ENCODE results near the gene RCOR1. TPM values are rescaled to one million over a fixed set of nuclear protein-coding genes. Genes with fewer than 3 reads are reported as not detected.

The RCOR1 gene
- total and polyA plus RNA-seq, 2 of the 8 experiments (the other 6 are each of a cell fraction or from before 2014, with no cell fraction given) = 12.3 to 26.3 TPM

DNA sequence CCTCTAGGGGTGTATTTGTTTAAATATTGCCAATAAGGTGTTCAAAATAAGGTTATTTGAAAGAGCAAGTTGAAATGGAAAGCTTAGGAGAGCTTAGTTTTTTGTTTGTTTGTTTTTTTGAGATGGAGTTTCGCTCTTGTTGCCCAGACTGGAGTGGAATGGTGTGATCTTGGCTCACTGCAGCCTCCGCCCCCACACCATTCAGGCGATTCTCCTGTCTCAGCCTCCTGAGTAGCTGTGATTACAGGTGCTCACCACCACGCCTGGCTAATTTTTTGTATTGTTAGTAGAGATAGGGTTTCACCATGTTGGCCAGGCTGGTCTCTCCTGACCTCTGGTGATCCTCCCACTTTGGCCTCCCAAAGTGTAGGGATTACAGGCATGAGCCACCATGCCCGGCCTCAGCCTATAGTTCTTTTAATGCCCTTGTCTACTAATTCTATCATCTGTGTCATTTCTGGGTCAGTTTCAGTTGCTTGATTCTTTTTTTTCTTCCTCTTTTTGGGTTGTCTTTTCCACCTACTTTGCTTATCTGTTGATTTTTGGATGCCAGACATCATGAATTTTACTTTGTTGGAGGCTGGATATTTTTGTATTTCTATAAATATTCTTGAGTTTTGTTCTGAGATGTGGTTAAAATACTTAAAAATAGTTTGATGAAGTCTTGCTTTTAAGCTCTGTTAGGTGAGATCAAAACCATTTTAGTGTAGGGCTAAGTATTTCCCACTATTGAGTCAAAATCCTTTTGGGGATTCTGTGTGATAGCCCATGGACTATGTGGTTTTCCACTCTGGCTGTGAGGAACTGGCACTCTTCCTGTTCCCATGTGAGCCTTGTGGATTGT lies 18.7 kb downstream of the RCOR1 start:
- H4K8ac ChIP-seq (ENCODE audit: extremely low read depth, insufficient read depth, low read length) = no peak overlapping the region
- H3K23ac ChIP-seq (ENCODE audit: insufficient read length) = no peak overlapping the region
- POLR2A ChIA-PET (ENCODE audit: partially characterized antibody) = interaction anchor here (0.8 kb wide), 1 partner anchor 17 kb away, joined by 3 read pairs; no protein-coding TSS in a partner anchor

More for the DNA sequence above, 18.7 kb downstream of the RCOR1 start:
- FAIRE-seq (no peak), DNase-seq (ENCODE audit: low read depth in 1 of 2, low spot score in 2 of 2) (no peak)
- 86% methylated on average over 5 of the region's 5 CpGs; no CpG with 5 or more reads in 1 of the 2 experiments for WGBS, 2 experiments (ENCODE audit: extremely low coverage in 1 of 2, insufficient coverage in 1 of 2, insufficient read length in 1 of 2, insufficient replicate concordance in 2 of 2, low coverage in 1 of 2, low lambda C conversion rate in 2 of 2, missing lambda C conversion rate in 1 of 2)
- H2AFZ ChIP-seq (ENCODE audit: low read length) = no peak overlapping the region
- no peaks in the 10 kb centered on the region for H3K23me2 ChIP-seq (ENCODE audit: low read depth, low read length)
- no peak overlapping the region for H3K4ac ChIP-seq (replicated peaks; ENCODE audit: insufficient read length, low read depth, low read length)
- H3K4me2 ChIP-seq (ENCODE audit: insufficient read depth in 1 of 2, low read depth in 2 of 2, low read length in 2 of 2) = no peak overlapping the region
- no peaks in the 10 kb centered on the region for H3K9me3 ChIP-seq (ENCODE audit: insufficient read depth in 2 of 2, low read depth in 1 of 2, low read length in 1 of 2)
- no peak overlapping the region for H2BK15ac ChIP-seq (ENCODE audit: low read length)
- H3K36me3 ChIP-seq (ENCODE audit: control insufficient read depth in 2 of 4, insufficient read depth in 4 of 4, low read length in 3 of 4) = no peaks in the 10 kb centered on the region
- H3K14ac ChIP-seq (ENCODE audit: insufficient read length) = no peak overlapping the region
- peaks cover 10% of the 10 kb centered on the region for H3K79me1 ChIP-seq (ENCODE audit: low read depth, low read length)
- CTCF ChIA-PET (ENCODE audit: partially characterized antibody) = interaction anchor here (1.1 to 7.2 kb wide), 7 partner anchors 9 to 84 kb away, joined by 3 to 51 read pairs (median 4); no protein-coding TSS in a partner anchor
- no peaks in the 10 kb centered on the region for H3K27me3 ChIP-seq (replicated peaks in 1 of 4; ENCODE audit: control insufficient read depth in 3 of 4, extremely low read depth in 1 of 4, insufficient read depth in 3 of 4, low read length in 3 of 4)
- H2BK5ac ChIP-seq (ENCODE audit: low read depth, low read length) = no peak overlapping the region
- no peak overlapping the region for H2BK120ac ChIP-seq (replicated peaks; ENCODE audit: low read depth, low read length)
- TF ChIP-seq EZH2 (IDR thresholded peaks at IDR 0.05; ENCODE audit: low read depth, low read length, severe bottlenecking) (no peak), YY1 (IDR thresholded peaks at IDR 0.05; ENCODE audit: low read depth, low read length) (no peak)
- no peak overlapping the region for H3K56ac ChIP-seq (replicated peaks; ENCODE audit: insufficient read length, low read depth, low read length)
- H3K79me2 ChIP-seq (ENCODE audit: control insufficient read depth in 1 of 2, insufficient read depth in 2 of 2, low read length in 2 of 2) = peaks cover 20 to 90% of the 10 kb centered on the region in 2 experiments
- H3K9ac ChIP-seq (replicated peaks in 1 of 4; ENCODE audit: extremely low read depth in 1 of 4, low read depth in 3 of 4, low read length in 3 of 4) = no peak overlapping the region
- no peak overlapping the region for H3K4me3 ChIP-seq (ENCODE audit: extremely low read depth in 1 of 4, insufficient read depth in 2 of 4, low read depth in 3 of 4, low read length in 4 of 4)
- H3K27ac ChIP-seq (ENCODE audit: low read depth, low read length) = no peak overlapping the region
- H3K18ac ChIP-seq (ENCODE audit: extremely low read depth, low read length) = no peak overlapping the region
- H4K91ac ChIP-seq (replicated peaks; ENCODE audit: insufficient read length, low read length) = no peak overlapping the region
- H3K4me1 ChIP-seq (replicated peaks in 1 of 4; ENCODE audit: control insufficient read depth in 3 of 4, insufficient read depth in 4 of 4, low read length in 3 of 4) = no peaks in the 10 kb centered on the region
- H4K20me1 ChIP-seq (replicated peaks in 1 of 2; ENCODE audit: control insufficient read depth in 1 of 2, insufficient read depth in 2 of 2, low read length in 2 of 2) = peaks cover 2 to 12% of the 10 kb centered on the region in 2 experiments
- no peak overlapping the region for H2AK5ac ChIP-seq (ENCODE audit: low read depth, low read length)
- H2BK12ac ChIP-seq (ENCODE audit: low read depth, low read length) = no peak overlapping the region
- H2BK20ac ChIP-seq (ENCODE audit: low read length) = no peak overlapping the region
- no peak overlapping the region for H4K5ac ChIP-seq (ENCODE audit: insufficient read length, low read depth, low read length)
